ENCODE measurements around the gene NDST1. TPM values are rescaled to one million over a fixed set of nuclear protein-coding genes. Genes with fewer than 3 reads are reported as not detected.

The NDST1 gene
- total and polyA plus RNA-seq, 2 donors (not counting 3 experiments of a cell fraction or from before 2014, with no cell fraction given), result 38.6 to 102 TPM

GRCh38 chr5:150539206-150539605, 31.3 kb downstream of the NDST1 start:
- Histone ChIP-seq H3K27ac (ENCODE audit: insufficient read depth, low read depth, low read length) (no peak overlapping the region), H3K4me3 (replicated peaks in 1 of 3; ENCODE audit: insufficient read depth in 1 of 3, low read depth in 1 of 3, low read length in 3 of 3) (no peak overlapping the region), H3K27me3 (ENCODE audit: control insufficient read depth in 2 of 2, insufficient read depth in 2 of 2, low read length in 2 of 2) (no peaks in the 10 kb centered on the region), H3K9ac (replicated peaks; ENCODE audit: extremely low read depth, insufficient read depth, low read length) (no peak overlapping the region), H3K9me3 (replicated peaks; ENCODE audit: control insufficient read depth, insufficient read depth, low read length) (no peaks in the 10 kb centered on the region), H3K4me2 (ENCODE audit: insufficient read depth, low read length) (no peak overlapping the region), H4K20me1 (replicated peaks; ENCODE audit: control insufficient read depth, extremely low read depth, insufficient read depth, low read length) (no peaks in the 10 kb centered on the region), H3K9me1 (replicated peaks; ENCODE audit: control insufficient read depth, extremely low read depth, insufficient read depth, low read length) (no peaks in the 10 kb centered on the region), H2AFZ (ENCODE audit: low read depth, low read length) (no peak overlapping the region), H3K79me2 (ENCODE audit: control insufficient read depth, insufficient read depth, low read length) (no peaks in the 10 kb centered on the region), H3K36me3 (ENCODE audit: control insufficient read depth in 2 of 2, extremely low read depth in 1 of 2, insufficient read depth in 2 of 2, low read length in 2 of 2) (peaks cover 5 to 47% of the 10 kb centered on the region in 2 experiments), H3K4me1 (ENCODE audit: control insufficient read depth, extremely low read depth, insufficient read depth, low read length) (peaks cover 20% of the 10 kb centered on the region)
- no TSS peak for BruUV-seq (replicated peaks)
- dilution Hi-C loops (cut with MboI; ENCODE audit: extremely low pct_ligation_motif_present, low sequenced_read_pairs), result no loop called here
- ChIA-PET CTCF (interaction anchor here (1.4 to 9.3 kb wide), 2 partner anchors 52 to 80 kb away, joined by 4 to 168 read pairs; no protein-coding TSS in a partner anchor), POLR2A (no interaction called here)
- FAIRE-seq (no peak), DNase-seq (ENCODE audit: low read depth, low spot score) (no peak)
- TF ChIP-seq POLR2A (IDR thresholded peaks at IDR 0.05; ENCODE audit: low read depth, low read length) (no peak), MYC (IDR thresholded peaks at IDR 0.05; ENCODE audit: low read depth, low read length) (no peak), POLR2AphosphoS5 (IDR thresholded peaks at IDR 0.05; ENCODE audit: insufficient read depth, low read depth, low read length) (no peak), CTCF (IDR thresholded peaks at IDR 0.05; ENCODE audit: extremely low read depth in 1 of 2, insufficient read depth in 1 of 2, low read depth in 1 of 2, low read length in 2 of 2) (no peak), FOS (IDR thresholded peaks at IDR 0.05; ENCODE audit: borderline replicate concordance, insufficient read depth, low read length) (no peak), EZH2 (IDR thresholded peaks at IDR 0.05; ENCODE audit: borderline replicate concordance, low read depth, low read length, severe bottlenecking) (no peak), GATA2 (IDR thresholded peaks at IDR 0.05; ENCODE audit: insufficient read depth, insufficient read length, low read depth, low read length) (no peak), MAX (IDR thresholded peaks at IDR 0.05; ENCODE audit: insufficient read depth, insufficient read length) (no peak), JUN (IDR thresholded peaks at IDR 0.05; ENCODE audit: borderline replicate concordance, insufficient read depth, insufficient read length, low read depth) (no peak)
- intact Hi-C loops (cut with micrococcal nuclease), result no loop called here

Measured in endothelial cell of umbilical vein (primary cell).